Thoracic aorta (tissue), 2 donors: ENCODE measurements around the gene ELOF1. TPM values are rescaled to one million over a fixed set of nuclear protein-coding genes. Genes with fewer than 3 reads are reported as not detected.

Experiments
- ATAC-seq: fragments of 150-250 bp; one replicate; pipeline ENCODE4 v1.8.0; 2017; ENCODE audit warnings: low read depth; ENCODE audit not compliant: insufficient number of reproducible peaks, low FRiP score
- DNase-seq: peaks from one replicate; pipeline ENCODE4 v3.0.0-alpha.2; 2020; ENCODE audit warnings: low spot score
- H3K27ac ChIP-seq, 2 donors: fragments of 200-600 bp; sonication (generic); 1 replicate in 1 of 2; 2 replicates in 1 of 2; pipeline ENCODE4 v1.5.1; 2016; ENCODE audit warnings: mild to moderate bottlenecking in 2 of 2, moderate library complexity in 2 of 2
- H3K27me3 ChIP-seq: fragments of 200-600 bp; sonication (generic); replicated peaks from 2 replicates; pipeline ENCODE4 v1.6.0; 2016; ENCODE audit warnings: mild to moderate bottlenecking; ENCODE audit not compliant: insufficient read depth
- H3K36me3 ChIP-seq: fragments of 200-600 bp; sonication (generic); one replicate; pipeline ENCODE4 v1.5.1; 2016
- H3K4me1 ChIP-seq, 2 donors: fragments of 200-600 bp; sonication (generic); 1 replicate in 1 of 2; 2 replicates in 1 of 2; pipeline versions ENCODE4 v1.5.1 to v1.6.0; 2016; ENCODE audit warnings: low read depth in 2 of 2, mild to moderate bottlenecking in 1 of 2; ENCODE audit not compliant: control insufficient read depth in 1 of 2
- H3K4me3 ChIP-seq: fragments of 200-600 bp; sonication (generic); 2 replicates; pipeline ENCODE4 v1.5.1; 2016; ENCODE audit warnings: mild to moderate bottlenecking
- H3K9me3 ChIP-seq: fragments of 200-600 bp; sonication (generic); 2 replicates; pipeline ENCODE4 v1.5.1; 2016
- total RNA-seq, 2 donors: library from RNA; depleted of rRNA; stranded (reverse); fragments of >200 nt; gene quantifications; one replicate each; pipeline versions ENCODE4 v1.1.0 to v1.2.3, GENCODE V29; 2016
- TF ChIP-seq, protein P1 (sequence below): fragments of 200-600 bp; sonication (generic); IDR thresholded peaks from one replicate; pipeline ENCODE4 v1.5.1; 2019; ENCODE audit warnings: antibody characterized with exemption

Gene ELOF1
- total RNA-seq, 2 donors from 2014 or later, result 24.3 to 36.6 TPM

DNA sequence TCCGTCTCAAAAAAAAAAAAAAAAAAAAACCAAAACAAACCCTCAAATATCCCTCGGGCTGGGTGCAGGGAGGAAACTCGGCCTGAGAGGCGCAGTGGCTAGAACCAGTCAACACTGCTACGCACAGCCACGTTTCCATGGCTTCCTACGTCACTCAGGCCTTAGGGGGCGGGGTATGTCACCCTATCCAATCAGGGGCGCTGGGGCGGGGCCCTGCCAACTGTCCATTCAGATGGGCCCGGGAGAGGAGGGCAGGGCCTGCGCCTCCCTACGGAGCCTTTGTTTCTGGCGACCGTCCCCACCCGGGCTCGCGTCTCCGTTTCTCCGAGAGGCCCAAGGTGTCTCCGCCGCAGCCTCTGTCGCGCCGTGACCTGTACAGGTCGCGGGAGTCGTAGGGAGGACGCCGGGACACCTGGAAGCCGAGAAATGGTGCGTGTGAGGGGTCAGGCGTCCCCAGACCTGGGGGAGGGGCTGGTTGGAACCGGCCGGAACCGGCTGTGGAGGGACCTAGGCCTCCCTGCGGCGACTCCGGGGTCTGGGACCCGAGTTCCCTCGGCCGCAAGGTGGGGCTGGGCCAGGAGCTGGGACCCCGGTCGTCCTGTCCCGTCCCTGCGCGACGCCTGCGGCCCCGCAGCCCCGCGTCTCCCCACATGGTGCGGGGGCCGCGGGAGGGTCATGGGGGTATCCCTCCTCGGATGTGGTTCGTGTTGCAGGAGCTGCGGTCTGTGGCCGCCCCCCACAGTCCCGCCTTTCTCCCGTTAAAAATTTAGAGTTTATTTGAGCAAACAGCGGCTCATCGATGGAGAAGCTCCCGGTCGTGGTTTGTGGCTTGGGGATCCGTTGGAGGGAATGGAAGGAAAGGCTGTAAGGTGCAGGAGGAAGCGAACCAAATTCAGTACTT is 38.4 kb upstream of the ELOF1 start, which contains the start of gene ZNF627:
ZNF627 (plus strand) TSS at position 282 of the 901 bp plus-strand sequence; CDS start at position 427, 145 bp downstream.
- H3K9me3 ChIP-seq, result no peaks in the 10 kb centered on the region
- peak within 1 kb of the TSS; percentile 77 to 79 for H3K27ac ChIP-seq
- H3K36me3 ChIP-seq, result no peaks in the 10 kb centered on the region
- ATAC-seq (peak; percentile 96), DNase-seq (peak; percentile 99)
- TF ChIP-seq, protein P1, sequence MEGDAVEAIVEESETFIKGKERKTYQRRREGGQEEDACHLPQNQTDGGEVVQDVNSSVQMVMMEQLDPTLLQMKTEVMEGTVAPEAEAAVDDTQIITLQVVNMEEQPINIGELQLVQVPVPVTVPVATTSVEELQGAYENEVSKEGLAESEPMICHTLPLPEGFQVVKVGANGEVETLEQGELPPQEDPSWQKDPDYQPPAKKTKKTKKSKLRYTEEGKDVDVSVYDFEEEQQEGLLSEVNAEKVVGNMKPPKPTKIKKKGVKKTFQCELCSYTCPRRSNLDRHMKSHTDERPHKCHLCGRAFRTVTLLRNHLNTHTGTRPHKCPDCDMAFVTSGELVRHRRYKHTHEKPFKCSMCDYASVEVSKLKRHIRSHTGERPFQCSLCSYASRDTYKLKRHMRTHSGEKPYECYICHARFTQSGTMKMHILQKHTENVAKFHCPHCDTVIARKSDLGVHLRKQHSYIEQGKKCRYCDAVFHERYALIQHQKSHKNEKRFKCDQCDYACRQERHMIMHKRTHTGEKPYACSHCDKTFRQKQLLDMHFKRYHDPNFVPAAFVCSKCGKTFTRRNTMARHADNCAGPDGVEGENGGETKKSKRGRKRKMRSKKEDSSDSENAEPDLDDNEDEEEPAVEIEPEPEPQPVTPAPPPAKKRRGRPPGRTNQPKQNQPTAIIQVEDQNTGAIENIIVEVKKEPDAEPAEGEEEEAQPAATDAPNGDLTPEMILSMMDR, result peak; percentile 19
- peaks cover 7 to 16% of the 10 kb centered on the region in 2 donors for H3K4me1 ChIP-seq
- H3K27me3 ChIP-seq, result no peaks in the 10 kb centered on the region
- peak within 1 kb of the TSS; percentile 93 for H3K4me3 ChIP-seq

DNA sequence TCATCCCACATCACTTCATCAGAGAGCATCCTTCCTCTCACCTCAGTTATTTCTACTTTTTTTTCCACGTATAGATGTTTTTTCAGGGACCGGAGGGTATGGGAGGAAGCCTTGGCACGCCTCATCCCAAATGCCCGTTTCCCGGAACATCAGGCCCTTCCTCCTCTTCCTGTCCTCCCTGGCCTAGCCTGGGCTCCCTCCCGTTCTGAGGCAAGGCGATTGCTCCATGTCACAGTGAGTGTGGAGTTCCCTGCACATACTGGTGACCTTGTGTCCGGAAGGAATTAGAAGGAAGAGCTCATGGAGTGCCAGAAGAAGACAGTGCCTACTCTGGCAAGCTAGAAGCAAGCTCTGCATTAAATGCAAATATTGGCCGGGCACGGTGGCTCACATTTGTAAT is 37.1 kb upstream of the ELOF1 start:
- no peak for ATAC-seq
- TF ChIP-seq, protein P1, result no peak
- H3K27ac ChIP-seq, result no peak overlapping the region
- H3K4me3 ChIP-seq, result no peak overlapping the region
- H3K27me3 ChIP-seq, result no peaks in the 10 kb centered on the region
- H3K4me1 ChIP-seq, result peaks cover 7 to 16% of the 10 kb centered on the region in 2 donors
- H3K36me3 ChIP-seq, result no peaks in the 10 kb centered on the region
- no peak for DNase-seq
- H3K9me3 ChIP-seq, result no peaks in the 10 kb centered on the region

DNA sequence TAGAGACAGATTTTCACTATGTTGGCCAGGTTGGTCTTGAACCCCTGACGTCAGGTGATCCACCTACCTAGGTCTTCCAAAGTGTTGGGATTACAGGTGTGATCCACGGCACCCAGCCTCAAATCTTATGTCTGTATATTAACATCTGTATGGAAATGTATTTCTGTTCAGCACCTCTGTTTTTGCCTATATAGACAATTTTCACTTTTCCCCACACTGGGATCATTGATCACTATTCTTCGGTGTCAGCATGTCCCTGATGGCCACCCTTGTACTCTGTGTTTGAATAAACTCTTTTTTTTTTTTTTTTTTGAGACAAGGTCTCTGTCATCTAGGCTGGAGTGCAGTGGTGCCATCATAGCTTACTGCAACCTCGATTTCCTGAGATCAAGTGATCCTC is 35.1 kb upstream of the ELOF1 start:
- no peak for DNase-seq

DNA sequence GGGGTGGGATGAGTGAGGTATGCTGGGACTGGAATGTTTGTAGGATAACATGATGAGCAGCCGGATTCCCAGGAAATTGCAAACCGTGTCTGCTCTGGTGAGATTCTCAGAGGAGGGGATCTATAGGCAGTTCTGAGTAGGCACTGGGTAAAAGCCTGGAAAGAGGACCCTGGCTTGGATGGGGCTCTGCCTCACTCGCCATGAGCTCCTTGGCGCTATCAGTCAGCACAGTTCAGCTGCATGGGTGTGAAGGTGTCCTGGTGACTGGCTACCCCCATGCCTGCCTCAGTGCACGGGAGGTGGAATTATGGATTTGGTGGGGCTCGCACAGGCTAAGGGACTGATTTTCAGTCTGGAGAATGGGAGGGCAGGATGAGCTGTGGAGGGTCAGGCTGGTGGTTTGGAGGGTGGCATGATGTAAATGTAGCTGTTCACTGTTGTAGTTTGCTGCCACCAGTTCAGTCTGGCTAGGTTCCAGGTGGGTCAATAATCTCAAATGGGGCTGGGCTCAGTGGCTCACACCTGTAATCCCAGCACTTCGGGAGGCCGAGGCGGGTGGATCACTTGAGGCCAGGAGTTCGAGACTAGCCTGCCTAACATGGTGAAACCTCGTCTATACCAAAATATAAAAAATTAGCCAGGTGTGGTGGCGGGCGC is 29.1 kb upstream of the ELOF1 start:
- ATAC-seq, result no peak
- DNase-seq, result no peak

More for the DNA sequence above, 35.1 kb upstream of the ELOF1 start:
- Histone ChIP-seq H3K4me1 (peaks cover 7 to 11% of the 10 kb centered on the region in 2 donors), H3K27ac (no peak overlapping the region), H3K9me3 (no peaks in the 10 kb centered on the region), H3K27me3 (no peaks in the 10 kb centered on the region), H3K36me3 (no peaks in the 10 kb centered on the region), H3K4me3 (no peak overlapping the region)
- no peak for ATAC-seq
- TF ChIP-seq, protein P1, result no peak

More for the DNA sequence above, 29.1 kb upstream of the ELOF1 start:
- no peak overlapping the region for H3K4me3 ChIP-seq
- H3K36me3 ChIP-seq, result no peaks in the 10 kb centered on the region
- H3K27me3 ChIP-seq, result no peaks in the 10 kb centered on the region
- H3K9me3 ChIP-seq, result no peaks in the 10 kb centered on the region
- H3K4me1 ChIP-seq, result no peaks in the 10 kb centered on the region
- TF ChIP-seq, protein P1, result no peak
- no peak overlapping the region for H3K27ac ChIP-seq
